Colonic mucosa (tissue), 4 donors: ENCODE measurements around the gene ZBTB49. TPM values are rescaled to one million over a fixed set of nuclear protein-coding genes. Genes with fewer than 3 reads are reported as not detected.

Experiments
- DNase-seq: peaks from one replicate; pipeline ENCODE4 v3.0.0-alpha.2; 2020
- H3K27ac ChIP-seq: fragments of 200-600 bp; one replicate; pipeline ENCODE4 v1.8.0; 2021
- H3K27me3 ChIP-seq: fragments of 200-600 bp; one replicate; pipeline ENCODE4 v1.8.0; 2021
- H3K36me3 ChIP-seq: fragments of 200-600 bp; one replicate; pipeline ENCODE4 v1.8.0; 2021
- H3K4me1 ChIP-seq: fragments of 200-600 bp; one replicate; pipeline ENCODE4 v1.8.0; 2021; ENCODE audit warnings: mild to moderate bottlenecking
- H3K4me3 ChIP-seq: fragments of 200-600 bp; one replicate; pipeline ENCODE4 v1.8.0; 2021
- H3K9ac ChIP-seq, 2 donors: one replicate each; pipeline ENCODE4 v1.7.0; 2013; ENCODE audit warnings: control low read depth in 2 of 2, low read depth in 2 of 2, low read length in 2 of 2
- H3K9me3 ChIP-seq: fragments of 200-600 bp; one replicate; pipeline ENCODE4 v1.8.0; 2021
- CTCF ChIP-seq: fragments of 200-600 bp; IDR thresholded peaks from one replicate; pipeline ENCODE4 v1.8.0; 2022; ENCODE audit warnings: antibody characterized with exemption, mild to moderate bottlenecking
- intact Hi-C: fragments of 100-400 bp; cut with DNase I; formaldehyde crosslinking; loops from one replicate; pipeline ENCODE4 v1.14.1; 2022
- total RNA-seq, 2 donors: library from RNA; stranded (reverse); fragmentation: NEBNext Ultra II Directional in 1 of 2; extraction: Animal tissue kit (Norgen Biotek cat#: 25700) in 1 of 2; gene quantifications; one replicate each; pipeline ENCODE4 v1.2.1, GENCODE V29; 2021
- donor health status: healthy.
- donor health status: DM: no; HTN: no; CAD: no.
- donor health status: DM: no; HTN: no; CAD: no.

Gene ZBTB49
- total RNA-seq, 2 donors from 2014 or later = 4.0 to 5.1 TPM

GRCh38 chr4:4260185-4260751 is 29.8 kb upstream of the ZBTB49 start:
- H3K4me3 ChIP-seq = no peak overlapping the region
- H3K4me1 ChIP-seq = no peaks in the 10 kb centered on the region
- no peak overlapping the region for H3K9ac ChIP-seq
- intact Hi-C loops = no loop called here
- H3K27me3 ChIP-seq = no peaks in the 10 kb centered on the region
- no peak for TF ChIP-seq CTCF
- no peaks in the 10 kb centered on the region for H3K36me3 ChIP-seq
- H3K9me3 ChIP-seq = no peaks in the 10 kb centered on the region
- no peak for DNase-seq
- H3K27ac ChIP-seq = no peak overlapping the region

DNA sequence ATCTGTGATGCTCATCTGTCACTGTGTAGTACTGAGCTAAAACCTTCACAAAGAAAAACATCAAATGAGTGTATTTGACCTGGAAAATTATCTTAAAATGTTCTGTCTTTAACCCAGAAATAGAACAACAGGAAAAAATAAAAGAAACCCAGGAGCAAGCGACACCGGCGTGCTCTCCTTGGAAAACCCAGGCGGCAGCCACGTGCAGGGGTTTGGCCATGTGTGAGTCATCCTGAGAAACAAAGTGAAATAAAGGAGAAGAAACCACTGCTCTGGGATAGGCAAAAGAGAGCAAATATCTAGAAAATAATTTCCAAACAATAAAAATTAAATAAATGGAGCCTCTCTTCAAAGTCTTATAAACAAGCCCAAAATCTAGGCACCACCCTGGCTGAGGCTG is 22.1 kb upstream of the ZBTB49 start:
- Histone ChIP-seq H3K4me1 (no peaks in the 10 kb centered on the region), H3K9ac (no peak overlapping the region), H3K27me3 (no peaks in the 10 kb centered on the region), H3K4me3 (no peak overlapping the region), H3K27ac (no peak overlapping the region), H3K9me3 (no peaks in the 10 kb centered on the region), H3K36me3 (no peaks in the 10 kb centered on the region)
- intact Hi-C loops = no loop called here
- DNase-seq = no peak
- TF ChIP-seq CTCF = no peak

- Histone ChIP-seq H3K9me3 (no peaks in the 10 kb centered on the region), H3K4me1 (no peaks in the 10 kb centered on the region), H3K27me3 (no peaks in the 10 kb centered on the region), H3K27ac (no peak overlapping the region), H3K36me3 (no peaks in the 10 kb centered on the region), H3K4me3 (no peak overlapping the region), H3K9ac (no peak overlapping the region)
- no peak for TF ChIP-seq CTCF
- DNase-seq = no peak
- intact Hi-C loops = no loop called here
Measured at GRCh38 chr4:4268776-4269175, 21.3 kb upstream of the ZBTB49 start.

DNA sequence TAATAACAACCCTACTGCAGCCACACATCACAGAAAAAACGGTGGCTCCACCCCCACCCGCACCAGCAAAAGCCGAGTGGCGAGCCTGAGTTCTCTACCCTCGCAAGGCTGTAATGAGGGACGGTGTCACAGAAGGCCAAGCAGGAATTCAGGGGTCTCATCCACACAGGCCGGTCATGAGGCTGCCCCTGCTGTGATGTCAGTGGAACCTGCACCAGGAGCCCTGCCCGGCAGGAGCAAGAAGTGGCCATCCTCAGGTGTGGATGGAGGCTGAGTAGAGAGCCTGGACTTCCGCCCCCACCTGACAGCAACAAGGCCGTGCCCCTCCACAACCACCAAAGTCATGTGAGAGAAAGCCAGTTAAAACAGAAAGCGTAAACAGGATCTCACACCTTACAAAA is 20.7 kb upstream of the ZBTB49 start:
- intact Hi-C loops = no loop called here
- Histone ChIP-seq H3K36me3 (no peaks in the 10 kb centered on the region), H3K9ac (no peak overlapping the region), H3K4me1 (no peaks in the 10 kb centered on the region), H3K27ac (no peak overlapping the region), H3K27me3 (no peaks in the 10 kb centered on the region), H3K4me3 (no peak overlapping the region), H3K9me3 (no peaks in the 10 kb centered on the region)
- no peak for DNase-seq
- no peak for TF ChIP-seq CTCF

GRCh38 chr4:4269856-4270255 is 20.2 kb upstream of the ZBTB49 start:
- no peak for TF ChIP-seq CTCF
- Histone ChIP-seq H3K9ac (no peak overlapping the region), H3K27ac (no peak overlapping the region), H3K27me3 (no peaks in the 10 kb centered on the region), H3K4me3 (no peak overlapping the region), H3K4me1 (no peaks in the 10 kb centered on the region), H3K36me3 (no peaks in the 10 kb centered on the region), H3K9me3 (no peaks in the 10 kb centered on the region)
- intact Hi-C loops = no loop called here
- DNase-seq = no peak
